Amygdala (tissue), 56 donors: ENCODE data around the gene CYP21A2.
"Not testable (repeated sequence)": the region's sequence is repeated elsewhere in the genome, so short reads cannot be mapped to it uniquely, and the experiment has no call there.

Experiments used
- DNase-seq, 56 donors: peaks; one replicate each; lab custom pipeline; 2025; lab: John Stamatoyannopoulos, UW

Gene CYP21A2

DNA sequence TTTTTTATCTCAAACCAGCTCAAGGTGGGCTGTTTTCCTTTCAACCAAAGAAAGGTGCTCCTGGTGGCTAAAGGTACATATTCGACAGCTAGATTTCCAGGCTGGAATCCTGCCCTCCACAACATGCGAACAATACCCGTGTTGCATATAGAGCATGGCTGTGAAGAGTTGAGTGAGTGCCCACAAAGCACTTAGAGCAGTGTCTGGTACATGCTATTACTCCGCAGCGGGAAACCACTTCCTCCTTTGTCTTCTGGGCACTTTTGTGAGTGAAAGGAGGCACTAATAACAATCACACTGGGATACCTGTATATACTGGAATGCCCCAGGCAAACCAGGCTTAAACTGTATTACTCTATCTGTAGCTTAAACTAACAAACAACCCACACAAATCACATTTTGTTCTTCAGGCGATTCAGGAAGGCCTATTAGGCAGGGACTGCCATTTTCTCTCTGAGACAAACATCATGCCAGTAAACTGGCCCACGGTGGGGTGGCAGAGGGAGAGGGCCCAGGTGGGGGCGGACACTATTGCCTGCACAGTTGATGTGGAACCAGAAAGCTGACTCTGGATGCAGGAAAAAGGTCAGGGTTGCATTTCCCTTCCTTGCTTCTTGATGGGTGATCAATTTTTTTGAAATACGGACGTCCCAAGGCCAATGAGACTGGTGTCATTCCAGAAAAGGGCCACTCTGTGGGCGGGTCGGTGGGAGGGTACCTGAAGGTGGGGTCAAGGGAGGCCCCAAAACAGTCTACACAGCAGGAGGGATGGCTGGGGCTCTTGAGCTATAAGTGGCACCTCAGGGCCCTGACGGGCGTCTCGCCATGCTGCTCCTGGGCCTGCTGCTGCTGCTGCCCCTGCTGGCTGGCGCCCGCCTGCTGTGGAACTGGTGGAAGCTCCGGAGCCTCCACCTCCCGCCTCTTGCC is at the start of gene CYP21A2:
TSS of gene CYP21A2 (plus strand) at position 818 of the 927 bp plus-strand sequence. CDS start at position 826, 8 bp downstream.
- DNase-seq: not testable (repeated sequence)

DNA sequence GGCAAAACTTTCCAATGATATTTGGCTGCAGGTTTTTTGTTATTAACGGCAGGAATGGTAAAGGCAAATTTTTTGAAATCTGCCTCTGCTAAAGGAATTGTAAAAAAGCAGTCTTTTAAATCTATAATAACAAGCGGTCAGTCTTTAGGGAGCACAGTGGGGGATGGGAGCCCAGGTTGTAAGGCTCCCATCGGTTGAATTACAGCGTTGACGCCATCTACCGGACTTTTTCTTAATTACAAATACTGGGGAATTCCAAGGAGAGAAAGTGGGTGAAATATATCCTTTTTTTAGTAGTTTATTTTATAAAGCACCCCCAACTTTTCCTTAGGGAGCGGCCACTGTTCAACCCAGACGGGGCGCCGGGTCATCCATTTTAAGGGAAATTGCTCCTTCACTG is 48.9 kb upstream of the CYP21A2 start:
- not testable (repeated sequence) for DNase-seq

DNA sequence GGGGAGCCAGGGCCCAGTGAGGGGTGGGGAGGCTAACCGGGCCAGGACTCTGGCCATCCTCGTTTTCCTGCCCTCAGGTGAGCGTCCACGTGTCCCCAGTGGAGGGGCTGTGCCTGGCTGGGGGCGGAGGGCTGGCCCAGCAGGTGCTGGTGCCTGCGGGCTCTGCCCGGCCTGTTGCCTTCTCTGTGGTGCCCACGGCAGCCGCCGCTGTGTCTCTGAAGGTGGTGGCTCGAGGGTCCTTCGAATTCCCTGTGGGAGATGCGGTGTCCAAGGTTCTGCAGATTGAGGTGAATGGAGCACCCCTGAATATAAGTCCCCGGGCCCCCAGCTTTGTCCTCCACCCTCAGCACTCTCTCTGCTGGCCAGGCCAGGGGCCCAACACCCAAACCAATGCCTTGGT is 43.8 kb upstream of the CYP21A2 start:
- not testable (repeated sequence) for DNase-seq

DNA sequence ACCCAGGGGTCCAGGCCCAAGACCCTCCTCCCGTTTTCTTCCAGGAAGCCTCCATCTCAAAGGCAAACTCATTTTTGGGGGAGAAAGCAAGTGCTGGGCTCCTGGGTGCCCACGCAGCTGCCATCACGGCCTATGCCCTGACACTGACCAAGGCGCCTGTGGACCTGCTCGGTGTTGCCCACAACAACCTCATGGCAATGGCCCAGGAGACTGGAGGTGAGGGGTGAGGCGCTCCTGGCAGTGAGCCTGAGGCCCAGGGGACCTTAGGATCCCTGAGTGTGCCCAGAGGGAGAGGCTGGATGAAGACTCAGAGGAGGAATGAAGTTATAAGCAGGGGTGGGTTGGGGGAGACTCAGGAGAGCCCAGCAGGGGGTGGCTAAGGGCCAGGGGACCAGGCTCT is 41.8 kb upstream of the CYP21A2 start:
- DNase-seq: not testable (repeated sequence)

DNA sequence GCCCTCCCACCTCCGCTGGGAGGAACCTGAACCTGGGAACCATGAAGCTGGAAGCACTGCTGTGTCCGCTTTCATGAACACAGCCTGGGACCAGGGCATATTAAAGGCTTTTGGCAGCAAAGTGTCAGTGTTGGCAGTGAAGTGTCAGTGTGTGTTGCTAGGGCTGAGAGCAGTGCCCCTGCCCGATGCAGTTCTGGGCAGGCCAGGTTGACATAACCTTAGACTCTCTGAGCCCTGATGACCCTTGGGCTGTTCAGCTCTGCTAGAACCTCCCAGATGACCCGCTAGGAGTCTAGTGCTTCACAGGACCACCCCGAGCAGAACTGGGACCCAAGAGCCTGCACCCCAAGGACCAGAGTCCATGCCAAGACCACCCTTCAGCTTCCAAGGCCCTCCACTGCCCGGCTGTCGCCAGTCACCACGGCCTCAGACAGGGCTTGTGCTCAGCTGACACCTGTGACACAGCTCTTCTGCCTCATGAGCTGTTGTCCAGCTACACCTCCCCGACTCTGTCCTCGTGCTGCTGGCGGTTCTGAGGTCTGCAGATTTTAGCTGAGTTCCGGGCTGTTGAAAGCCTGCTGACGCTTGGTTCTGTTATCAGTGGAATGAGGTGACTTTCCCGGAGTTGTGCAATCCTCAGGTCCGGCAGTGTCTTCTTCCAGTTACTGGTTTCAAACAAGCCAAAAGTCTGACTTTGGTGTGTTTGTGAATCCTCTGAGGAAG is 35.5 kb upstream of the CYP21A2 start:
- DNase-seq: not testable (repeated sequence)

DNA sequence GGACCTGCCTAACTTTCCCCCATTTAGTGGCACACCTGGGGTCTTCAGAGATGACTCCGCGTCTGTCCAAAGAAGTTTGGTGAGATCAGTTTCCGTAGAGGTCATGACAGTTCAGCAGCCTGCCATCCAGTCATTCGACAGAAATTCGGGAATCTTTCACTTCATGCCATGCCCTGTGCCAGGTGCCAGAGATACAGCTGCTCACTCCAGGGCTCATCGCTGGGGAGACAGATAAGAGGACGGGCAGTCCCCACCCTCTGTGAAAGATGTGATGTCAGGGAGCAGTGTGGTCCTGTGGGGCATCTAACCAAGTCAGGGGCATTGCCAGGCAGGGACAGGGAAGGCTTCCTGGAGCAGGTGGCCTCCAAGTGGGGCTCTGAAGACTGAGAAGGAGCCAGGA is 34.9 kb upstream of the CYP21A2 start:
- not testable (repeated sequence) for DNase-seq

DNA sequence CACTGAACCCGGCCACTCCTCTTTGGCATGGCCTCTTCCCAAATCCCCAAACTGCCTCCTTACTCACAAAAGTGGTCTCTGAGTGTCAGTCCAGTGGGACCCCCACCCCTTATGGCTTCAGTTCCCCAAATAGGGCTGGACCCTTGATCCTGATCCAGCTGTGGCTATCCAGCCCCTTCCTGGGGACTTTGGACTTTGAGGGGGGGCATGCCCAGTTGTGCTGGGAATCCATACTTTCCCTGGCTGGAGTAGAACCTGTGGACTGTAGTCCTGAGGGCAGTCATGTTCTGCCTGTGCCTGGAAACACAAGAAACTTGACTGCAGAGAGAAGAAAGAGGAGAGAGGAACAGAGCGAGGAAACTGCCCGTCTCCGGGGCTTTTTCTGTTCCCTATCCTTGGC is 33.8 kb upstream of the CYP21A2 start:
- DNase-seq: not testable (repeated sequence)

DNA sequence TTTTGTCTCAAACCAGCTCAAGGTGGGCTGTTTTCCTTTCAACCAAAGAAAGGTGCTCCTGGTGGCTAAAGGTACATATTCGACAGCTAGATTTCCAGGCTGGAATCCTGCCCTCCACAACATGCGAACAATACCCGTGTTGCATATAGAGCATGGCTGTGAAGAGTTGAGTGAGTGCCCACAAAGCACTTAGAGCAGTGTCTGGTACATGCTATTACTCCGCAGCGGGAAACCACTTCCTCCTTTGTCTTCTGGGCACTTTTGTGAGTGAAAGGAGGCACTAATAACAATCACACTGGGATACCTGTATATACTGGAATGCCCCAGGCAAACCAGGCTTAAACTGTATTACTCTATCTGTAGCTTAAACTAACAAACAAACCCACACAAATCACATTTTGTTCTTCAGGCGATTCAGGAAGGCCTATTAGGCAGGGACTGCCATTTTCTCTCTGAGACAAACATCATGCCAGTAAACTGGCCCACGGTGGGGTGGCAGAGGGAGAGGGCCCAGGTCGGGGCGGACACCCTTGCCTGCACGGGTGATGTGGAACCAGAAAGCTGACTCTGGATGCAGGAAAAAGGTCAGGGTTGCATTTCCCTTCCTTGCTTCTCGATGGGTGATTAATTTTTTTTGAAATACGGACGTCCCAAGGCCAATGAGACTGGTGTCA is 33.2 kb upstream of the CYP21A2 start:
- not testable (repeated sequence) for DNase-seq

DNA sequence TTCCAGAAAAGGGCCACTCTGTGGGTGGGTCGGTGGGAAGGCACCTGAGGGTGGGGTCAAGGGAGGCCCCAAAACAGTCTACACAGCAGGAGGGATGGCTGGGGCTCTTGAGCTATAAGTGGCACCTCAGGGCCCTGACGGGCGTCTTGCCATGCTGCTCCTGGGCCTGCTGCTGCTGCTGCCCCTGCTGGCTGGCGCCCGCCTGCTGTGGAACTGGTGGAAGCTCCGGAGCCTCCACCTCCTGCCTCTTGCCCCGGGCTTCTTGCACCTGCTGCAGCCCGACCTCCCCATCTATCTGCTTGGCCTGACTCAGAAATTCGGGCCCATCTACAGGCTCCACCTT is 32.7 kb upstream of the CYP21A2 start:
- not testable (repeated sequence) for DNase-seq

DNA sequence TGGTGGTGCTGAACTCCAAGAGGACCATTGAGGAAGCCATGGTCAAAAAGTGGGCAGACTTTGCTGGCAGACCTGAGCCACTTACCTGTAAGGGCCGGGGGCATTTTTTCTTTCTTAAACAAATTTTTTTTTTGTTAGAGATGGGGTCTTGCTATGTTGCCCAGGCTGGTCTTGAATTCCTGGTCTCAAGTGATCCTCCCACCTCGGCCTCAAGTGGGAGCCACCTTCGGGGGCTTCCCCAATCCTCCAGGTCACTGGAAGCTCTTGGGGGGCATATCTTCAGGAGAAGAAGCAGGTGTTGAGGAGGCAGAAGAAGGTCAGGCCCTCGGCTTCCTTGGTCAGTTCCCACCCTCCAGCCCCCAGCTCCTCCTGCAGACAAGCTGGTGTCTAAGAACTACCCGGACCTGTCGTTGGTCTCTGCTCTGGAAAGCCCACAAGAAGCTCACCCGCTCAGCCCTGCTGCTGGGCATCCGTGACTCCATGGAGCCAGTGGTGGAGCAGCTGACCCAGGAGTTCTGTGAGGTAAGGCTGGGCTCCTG is 32.2 kb upstream of the CYP21A2 start:
- DNase-seq: not testable (repeated sequence)

DNA sequence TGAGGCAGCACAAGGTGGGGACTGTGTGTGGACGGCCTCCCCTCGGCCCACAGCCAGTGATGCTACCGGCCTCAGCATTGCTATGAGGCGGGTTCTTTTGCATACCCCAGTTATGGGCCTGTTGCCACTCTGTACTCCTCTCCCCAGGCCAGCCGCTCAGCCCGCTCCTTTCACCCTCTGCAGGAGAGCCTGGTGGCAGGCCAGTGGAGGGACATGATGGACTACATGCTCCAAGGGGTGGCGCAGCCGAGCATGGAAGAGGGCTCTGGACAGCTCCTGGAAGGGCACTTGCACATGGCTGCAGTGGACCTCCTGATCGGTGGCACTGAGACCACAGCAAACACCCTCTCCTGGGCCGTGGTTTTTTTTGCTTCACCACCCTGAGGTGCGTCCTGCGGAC is 31.1 kb upstream of the CYP21A2 start:
- DNase-seq: not testable (repeated sequence)

DNA sequence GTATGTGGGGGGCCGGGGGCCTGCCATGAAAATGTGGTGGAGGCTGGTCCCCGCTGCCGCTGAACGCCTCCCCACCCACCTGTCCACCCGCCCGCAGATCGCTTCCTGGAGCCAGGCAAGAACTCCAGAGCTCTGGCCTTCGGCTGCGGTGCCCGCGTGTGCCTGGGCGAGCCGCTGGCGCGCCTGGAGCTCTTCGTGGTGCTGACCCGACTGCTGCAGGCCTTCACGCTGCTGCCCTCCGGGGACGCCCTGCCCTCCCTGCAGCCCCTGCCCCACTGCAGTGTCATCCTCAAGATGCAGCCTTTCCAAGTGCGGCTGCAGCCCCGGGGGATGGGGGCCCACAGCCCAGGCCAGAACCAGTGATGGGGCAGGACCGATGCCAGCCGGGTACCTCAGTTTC is 30.2 kb upstream of the CYP21A2 start:
- not testable (repeated sequence) for DNase-seq

DNA sequence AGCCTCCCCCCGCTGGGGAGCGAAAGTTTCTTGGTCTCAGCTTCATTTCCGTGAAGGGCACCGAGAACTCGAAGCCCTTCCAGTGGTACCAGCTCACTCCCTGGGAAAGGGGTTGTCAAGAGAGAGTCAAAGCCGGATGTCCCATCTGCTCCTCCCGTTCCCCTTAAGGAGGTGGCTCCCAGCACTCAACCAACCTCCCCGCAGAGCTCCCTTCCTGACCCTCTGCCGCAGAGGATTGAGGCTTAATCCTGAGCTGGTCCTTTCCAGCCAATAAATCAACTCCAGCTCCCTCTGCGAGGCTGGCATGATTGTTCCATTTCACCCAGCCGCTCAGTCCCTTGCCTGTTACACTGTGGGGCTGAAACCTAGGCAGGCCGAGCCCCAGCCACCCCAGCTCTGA is 29.6 kb upstream of the CYP21A2 start:
- not testable (repeated sequence) for DNase-seq

DNA sequence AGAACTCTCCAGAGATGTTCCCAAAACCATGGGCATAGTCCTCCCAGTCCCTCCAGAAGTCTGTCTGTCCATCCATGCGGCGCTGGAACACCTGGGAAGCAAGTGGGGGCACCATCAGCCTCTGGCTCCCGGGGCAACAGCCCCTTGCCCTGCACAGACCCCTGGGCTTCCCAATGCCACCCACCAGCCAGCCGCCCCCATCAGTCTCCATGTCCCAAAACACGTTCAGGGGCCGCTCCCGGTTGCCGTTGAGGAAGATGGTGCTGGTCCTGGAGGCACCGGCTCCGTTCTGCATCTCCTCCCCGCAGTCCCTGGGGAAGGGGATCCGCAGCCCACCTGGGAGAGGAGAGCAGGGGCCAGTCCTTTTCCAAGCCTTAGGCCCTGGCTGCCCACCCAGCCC is 28.7 kb upstream of the CYP21A2 start:
- not testable (repeated sequence) for DNase-seq

DNA sequence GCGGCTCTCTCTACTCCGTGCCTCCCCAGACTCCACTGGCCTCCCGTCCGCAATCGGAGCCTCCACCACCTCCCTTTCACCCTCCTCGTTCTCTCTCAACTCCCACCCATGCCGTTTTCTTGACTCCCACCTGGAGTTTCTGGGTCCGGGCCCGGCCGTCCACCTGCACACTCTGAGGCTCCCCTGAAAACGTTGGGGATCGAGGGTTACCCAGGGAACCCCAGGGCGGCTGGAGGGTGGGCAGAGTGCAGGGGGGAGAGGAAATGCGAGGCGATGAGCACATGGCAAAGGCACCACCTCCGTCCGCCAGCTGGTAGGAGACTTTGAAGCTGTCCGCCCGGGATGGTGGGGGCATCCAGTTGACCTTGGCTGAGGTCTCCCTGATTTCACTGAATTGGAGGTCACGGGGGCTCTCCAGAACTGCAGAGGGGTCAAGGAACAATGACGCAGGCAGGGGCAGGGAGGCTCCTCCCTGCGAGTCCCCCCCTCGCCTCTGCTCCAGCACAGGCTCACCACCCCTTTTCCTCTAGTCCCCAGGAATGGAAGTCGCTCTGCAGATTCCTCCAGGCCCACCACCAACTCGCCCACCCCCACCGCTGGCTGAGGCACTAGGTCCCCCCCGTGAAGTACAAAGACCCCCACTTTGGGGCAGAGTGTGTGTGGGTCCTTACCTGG is 27.2 kb upstream of the CYP21A2 start:
- not testable (repeated sequence) for DNase-seq

DNA sequence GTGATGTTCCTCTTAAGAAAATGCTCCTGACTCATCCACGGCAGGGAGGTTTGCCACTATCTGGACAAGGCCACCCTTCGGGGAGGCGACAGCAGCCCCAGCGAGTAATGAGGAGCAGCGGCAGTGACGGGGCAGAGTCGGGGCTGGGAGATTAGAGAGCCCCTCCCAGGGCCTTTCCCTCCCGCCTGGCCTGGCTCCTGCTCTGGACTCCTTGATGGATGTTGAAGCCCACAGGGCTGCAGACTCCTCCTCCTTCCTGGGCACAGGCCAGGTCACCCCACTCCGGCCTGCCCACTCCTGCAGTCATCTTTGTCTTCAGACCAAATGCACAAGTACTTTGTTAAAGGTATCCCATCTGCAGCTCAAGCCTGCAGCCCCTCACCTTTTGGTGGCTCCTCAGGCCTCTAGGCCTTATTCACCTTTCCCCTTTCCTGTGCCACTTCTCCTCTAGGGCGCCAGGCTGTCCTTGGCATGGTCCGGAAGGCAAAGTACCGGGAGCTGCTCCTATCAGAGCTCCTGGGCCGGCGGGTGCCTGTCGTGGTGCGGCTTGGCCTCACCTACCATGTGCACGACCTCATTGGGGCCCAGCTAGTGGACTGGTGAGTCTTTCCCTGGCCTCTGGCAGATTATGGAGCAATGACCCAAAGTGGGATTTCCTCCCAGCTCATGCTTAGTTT is 25.1 kb upstream of the CYP21A2 start:
- peak in 1 of 56 donors; percentile 0 for DNase-seq

DNA sequence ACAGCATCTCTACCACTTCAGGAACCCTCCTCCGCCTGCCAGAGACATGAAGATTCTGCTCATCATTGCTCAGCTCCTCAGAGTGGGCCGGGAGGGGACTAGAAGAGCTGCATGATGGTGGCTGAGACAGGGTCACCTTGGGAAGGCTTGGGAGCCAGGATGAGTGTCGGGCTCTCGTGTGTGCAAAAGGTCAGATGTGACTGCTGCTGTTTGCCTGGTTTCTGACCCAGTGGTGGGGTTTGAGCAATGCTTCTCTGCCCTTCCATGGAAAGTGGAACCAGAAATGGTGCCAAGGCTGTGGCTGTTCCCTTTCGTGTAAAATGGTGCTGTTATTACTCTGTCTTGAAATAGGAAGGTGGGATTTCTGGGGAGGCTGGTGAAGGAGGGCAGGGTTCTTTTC is 24.5 kb upstream of the CYP21A2 start:
- DNase-seq: not testable (repeated sequence)

DNA sequence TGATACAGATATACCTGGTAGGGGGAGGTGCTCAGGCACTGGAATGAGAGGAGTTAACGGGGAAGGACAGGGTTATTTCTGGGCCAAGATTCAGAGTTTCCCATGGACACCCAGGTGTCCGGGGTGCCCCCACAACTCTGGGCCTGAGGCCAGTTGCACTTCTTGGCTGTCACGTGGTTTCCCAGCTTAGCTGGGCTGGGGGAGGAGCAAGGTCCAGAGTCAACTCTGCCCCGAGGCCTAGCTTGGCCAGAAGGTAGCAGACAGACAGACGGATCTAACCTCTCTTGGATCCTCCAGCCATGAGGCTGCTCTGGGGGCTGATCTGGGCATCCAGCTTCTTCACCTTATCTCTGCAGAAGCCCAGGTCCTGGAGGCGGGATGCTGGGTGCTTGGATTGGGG is 23.7 kb upstream of the CYP21A2 start, which contains the start of gene C4B:
TSS of gene C4B (plus strand) at position 249 of the 400 bp plus-strand sequence. CDS start at position 300, 51 bp downstream.
- DNase-seq: not testable (repeated sequence)

DNA sequence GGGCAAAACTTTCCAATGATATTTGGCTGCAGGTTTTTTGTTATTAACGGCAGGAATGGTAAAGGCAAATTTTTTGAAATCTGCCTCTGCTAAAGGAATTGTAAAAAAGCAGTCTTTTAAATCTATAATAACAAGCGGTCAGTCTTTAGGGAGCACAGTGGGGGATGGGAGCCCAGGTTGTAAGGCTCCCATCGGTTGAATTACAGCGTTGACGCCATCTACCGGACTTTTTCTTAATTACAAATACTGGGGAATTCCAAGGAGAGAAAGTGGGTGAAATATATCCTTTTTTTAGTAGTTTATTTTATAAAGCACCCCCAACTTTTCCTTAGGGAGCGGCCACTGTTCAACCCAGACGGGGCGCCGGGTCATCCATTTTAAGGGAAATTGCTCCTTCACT is 16.1 kb upstream of the CYP21A2 start:
- not testable (repeated sequence) for DNase-seq
